ENCODE measurements around the gene XPO6. TPM values are rescaled to one million over a fixed set of nuclear protein-coding genes. Genes with fewer than 3 reads are reported as not detected.

Gene XPO6
- total RNA-seq, 1 experiment from 2014 or later, result 188 TPM

DNA sequence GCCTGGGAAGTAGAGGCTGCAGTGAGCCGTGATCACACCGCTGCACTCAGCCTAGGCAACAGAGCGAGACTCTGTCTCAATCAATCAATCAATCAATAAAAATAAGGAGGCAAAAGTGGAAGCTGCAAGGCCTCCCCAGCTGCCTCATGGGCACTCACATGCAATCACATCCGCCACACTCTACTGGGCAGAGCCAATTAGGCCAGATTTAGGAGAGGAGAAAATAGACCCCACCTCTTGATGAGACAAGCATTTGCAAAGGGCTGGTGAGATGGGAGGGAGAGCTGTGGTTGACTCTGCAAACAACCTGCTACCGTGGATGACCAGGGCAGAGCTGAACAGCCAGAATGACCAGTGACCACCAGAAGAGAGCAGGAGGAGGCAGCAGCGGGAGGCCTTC, 133.5 kb downstream of the XPO6 start:
- no peaks in the 10 kb centered on the region for H3K36me3 ChIP-seq (replicated peaks; ENCODE audit: control insufficient read depth, insufficient read depth, low read length)
- DNase-seq, result no peak
- no peak overlapping the region for H3K4me3 ChIP-seq (ENCODE audit: insufficient read depth, low read depth, low read length)
- no peaks in the 10 kb centered on the region for H3K27me3 ChIP-seq (ENCODE audit: control insufficient read depth, insufficient read depth, low read length)

DNA sequence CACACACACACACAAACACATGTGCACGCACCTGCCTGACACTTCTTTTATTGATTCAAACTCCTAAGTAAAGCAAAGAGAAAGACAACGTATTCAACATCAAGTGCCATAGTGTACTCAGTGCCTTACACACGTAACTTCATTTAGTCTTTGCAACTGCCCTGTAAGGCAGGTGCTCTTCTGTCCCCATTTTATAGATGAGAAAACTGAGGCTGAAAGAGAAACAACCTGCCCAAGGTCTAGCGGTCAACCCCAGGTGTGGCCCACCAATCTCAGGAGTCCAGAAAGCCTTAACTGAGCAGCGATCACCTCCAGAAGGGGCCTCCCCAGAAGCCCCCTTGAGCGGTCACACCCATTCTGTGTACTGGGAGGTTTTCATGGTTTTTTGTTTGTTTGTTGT, 137.9 kb downstream of the XPO6 start:
- DNase-seq, result no peak
- no peaks in the 10 kb centered on the region for H3K27me3 ChIP-seq (ENCODE audit: control insufficient read depth, insufficient read depth, low read length)
- H3K36me3 ChIP-seq (replicated peaks; ENCODE audit: control insufficient read depth, insufficient read depth, low read length), result no peaks in the 10 kb centered on the region
- no peak overlapping the region for H3K4me3 ChIP-seq (ENCODE audit: insufficient read depth, low read depth, low read length)

DNA sequence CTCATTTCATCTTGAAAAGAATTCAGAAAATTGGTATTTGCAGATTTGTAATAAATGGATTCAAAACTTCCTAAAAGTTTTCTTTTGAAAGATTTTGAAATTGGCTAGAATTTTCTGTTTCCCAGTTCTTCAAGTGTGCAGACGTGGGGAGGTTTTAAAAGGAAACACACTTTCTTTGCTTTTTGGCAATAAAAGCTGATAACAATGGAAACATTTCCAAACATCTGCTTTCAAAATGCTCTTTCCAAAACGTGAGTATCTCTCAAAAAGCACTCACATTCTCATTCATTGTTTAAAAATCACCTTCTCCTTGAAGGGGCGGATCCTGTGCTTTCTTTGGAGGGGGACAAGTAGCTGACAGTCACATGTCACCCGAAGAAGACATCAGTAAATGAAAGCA, 139.7 kb downstream of the XPO6 start:
- DNase-seq, result no peak
- Histone ChIP-seq H3K36me3 (replicated peaks; ENCODE audit: control insufficient read depth, insufficient read depth, low read length) (no peaks in the 10 kb centered on the region), H3K27me3 (ENCODE audit: control insufficient read depth, insufficient read depth, low read length) (no peaks in the 10 kb centered on the region)

DNA sequence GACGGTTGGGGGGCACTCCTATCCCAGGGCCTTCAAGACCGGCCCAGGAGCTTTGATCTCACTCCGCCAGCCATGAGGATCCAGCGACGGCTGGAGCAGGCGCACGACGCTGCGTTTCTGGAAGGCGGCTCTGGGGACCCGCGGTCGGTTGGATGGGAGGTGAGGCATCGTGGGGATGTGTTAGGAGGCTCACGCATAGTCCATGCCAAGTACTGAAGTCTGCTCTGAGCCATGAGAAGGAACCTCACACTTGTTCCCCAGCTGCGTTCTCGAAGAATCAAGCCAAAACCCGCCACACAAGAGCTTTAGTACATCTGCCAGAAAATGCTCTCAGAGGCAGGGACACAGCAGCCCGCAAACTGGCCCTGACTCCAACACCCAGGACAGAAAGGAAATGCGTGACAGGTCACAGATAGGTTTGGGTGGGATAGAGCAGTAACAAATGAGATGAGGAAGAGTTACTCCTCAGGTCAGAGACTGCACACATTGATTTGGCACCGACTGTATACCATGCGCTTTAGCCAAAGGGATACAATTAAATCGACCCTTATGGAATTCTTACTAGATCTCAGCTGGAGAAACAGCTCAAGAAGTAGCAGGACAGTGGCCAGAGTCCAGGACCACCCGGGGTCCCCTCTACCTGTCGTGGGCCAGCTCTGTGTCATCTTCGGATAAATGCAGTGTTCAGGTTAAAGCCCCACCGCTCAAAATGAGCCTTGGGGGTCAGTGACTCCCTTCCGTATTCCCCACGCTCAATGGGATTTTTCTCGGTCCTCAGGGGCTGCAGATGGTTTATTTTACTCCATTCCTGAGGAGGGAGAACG, 141.6 kb downstream of the XPO6 start:
- DNase-seq, result no peak

More for the DNA sequence above, 139.7 kb downstream of the XPO6 start:
- no peak overlapping the region for H3K4me3 ChIP-seq (ENCODE audit: insufficient read depth, low read depth, low read length)

DNA sequence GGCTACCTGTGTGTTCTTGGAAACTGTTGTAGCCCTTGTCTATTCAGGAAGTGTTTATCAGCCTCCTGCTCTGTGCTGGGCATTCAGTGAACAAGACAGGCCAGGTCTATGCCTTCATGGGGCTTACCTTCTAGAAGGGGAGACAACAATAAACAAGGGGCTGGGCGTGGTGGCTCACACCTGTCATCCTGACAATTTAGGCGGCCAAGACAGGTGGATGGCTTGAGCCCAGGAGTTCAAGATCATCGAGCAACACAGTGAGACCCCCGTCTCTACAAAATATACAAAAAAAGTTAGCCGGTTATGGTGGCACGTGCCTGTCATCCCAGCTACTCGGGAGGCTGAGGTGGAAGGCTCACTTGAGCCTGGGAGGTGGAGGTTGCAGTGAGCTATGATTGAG, 142.8 kb downstream of the XPO6 start:
- H3K4me3 ChIP-seq (ENCODE audit: insufficient read depth, low read depth, low read length), result no peak overlapping the region
- peaks cover 11% of the 10 kb centered on the region for H3K27me3 ChIP-seq (ENCODE audit: control insufficient read depth, insufficient read depth, low read length)
- no peaks in the 10 kb centered on the region for H3K36me3 ChIP-seq (replicated peaks; ENCODE audit: control insufficient read depth, insufficient read depth, low read length)
- no peak for DNase-seq

More for the DNA sequence above, 141.6 kb downstream of the XPO6 start:
- Histone ChIP-seq H3K4me3 (ENCODE audit: insufficient read depth, low read depth, low read length) (no peak overlapping the region), H3K27me3 (ENCODE audit: control insufficient read depth, insufficient read depth, low read length) (no peaks in the 10 kb centered on the region), H3K36me3 (replicated peaks; ENCODE audit: control insufficient read depth, insufficient read depth, low read length) (no peaks in the 10 kb centered on the region)

DNA sequence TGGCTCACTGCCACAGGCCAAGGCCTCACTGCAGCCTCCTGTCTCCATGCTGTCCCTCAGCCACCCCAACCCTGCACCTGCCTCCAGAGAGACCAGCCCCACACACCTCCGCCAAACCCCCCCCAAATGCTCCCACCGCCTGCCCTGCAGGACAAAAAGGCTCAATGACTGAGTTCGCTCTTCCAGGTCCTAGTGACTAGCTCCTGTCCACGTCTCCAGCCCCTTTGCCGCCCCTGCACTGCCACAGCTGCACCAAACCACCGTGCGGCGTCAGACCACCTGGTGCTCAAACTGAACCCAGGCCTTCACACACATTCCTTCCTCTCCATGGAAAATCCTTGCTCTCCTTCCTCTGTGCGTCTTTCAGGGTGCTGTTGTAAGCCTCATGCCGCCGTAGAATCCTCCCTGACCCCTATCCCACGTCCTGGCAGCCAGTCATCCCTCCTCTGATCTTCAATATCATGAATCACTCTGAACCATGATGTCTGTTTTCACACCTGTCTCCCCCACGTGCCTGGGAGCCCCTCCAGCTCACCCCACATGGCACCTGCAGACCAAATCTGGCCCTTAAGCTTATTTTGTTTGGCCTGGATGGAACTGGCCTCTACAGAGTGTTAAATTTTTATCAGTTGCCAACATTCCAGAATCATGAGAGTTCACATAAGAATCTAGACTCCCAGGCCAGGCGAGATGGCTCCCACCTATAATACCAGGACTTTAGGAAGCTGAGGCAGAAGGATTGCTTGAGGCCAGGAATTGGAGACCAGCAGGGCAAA, 144.0 kb downstream of the XPO6 start:
- H3K36me3 ChIP-seq (replicated peaks; ENCODE audit: control insufficient read depth, insufficient read depth, low read length), result no peaks in the 10 kb centered on the region
- H3K4me3 ChIP-seq (ENCODE audit: insufficient read depth, low read depth, low read length), result no peak overlapping the region
- H3K27me3 ChIP-seq (ENCODE audit: control insufficient read depth, insufficient read depth, low read length), result peaks cover 21% of the 10 kb centered on the region
- DNase-seq, result no peak

DNA sequence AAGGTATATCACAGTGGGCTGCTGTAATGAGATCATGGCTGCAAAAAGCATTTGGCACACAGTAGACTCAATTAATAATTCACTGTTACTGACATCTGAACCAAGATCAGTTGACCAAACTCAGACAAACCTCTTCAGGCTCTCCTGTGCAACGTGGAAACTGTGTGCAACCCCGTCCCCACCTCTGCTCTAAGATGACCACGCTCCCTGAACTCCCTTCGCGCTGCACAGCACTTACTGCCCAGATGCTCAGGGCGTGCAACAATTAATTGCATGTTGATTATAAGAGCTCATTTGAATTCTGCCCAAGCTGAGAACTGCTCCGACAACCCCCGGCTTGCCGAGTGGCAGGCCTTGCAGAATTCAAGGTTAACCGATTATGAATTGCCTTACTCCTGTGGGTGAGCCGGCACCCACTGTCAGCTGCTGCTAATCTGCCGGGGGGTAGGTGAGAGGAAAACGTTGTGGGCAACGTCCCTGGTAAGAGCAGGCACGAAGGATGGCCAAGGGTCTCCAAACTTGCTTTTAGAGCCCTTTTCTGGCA, 147.0 kb downstream of the XPO6 start:
- Histone ChIP-seq H3K27me3 (ENCODE audit: control insufficient read depth, insufficient read depth, low read length) (peaks cover 43% of the 10 kb centered on the region), H3K4me3 (ENCODE audit: insufficient read depth, low read depth, low read length) (no peak overlapping the region), H3K36me3 (replicated peaks; ENCODE audit: control insufficient read depth, insufficient read depth, low read length) (no peaks in the 10 kb centered on the region)
- no peak for DNase-seq

DNA sequence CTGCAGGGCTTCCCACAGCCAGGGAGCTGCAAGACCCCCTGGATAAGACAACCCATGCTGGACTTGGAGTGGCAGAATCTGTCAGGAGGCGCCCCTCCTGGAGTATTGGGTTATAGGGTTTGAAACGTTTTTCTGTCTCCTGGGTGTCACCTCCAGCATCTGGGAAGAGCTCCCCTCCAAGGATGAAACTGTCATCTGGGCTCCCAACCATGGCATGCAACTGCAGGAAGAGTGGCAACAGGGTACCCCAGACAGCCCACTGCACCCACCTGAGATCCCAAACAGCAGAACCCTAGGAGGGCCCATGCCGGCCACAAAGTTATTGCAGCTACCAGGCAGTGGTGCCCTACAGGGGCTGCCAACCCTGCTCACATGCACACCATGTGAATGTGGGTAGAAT, 147.6 kb downstream of the XPO6 start:
- DNase-seq, result no peak
- no peaks in the 10 kb centered on the region for H3K36me3 ChIP-seq (replicated peaks; ENCODE audit: control insufficient read depth, insufficient read depth, low read length)
- H3K27me3 ChIP-seq (ENCODE audit: control insufficient read depth, insufficient read depth, low read length), result peaks cover 43% of the 10 kb centered on the region
- no peak overlapping the region for H3K4me3 ChIP-seq (ENCODE audit: insufficient read depth, low read depth, low read length)

DNA sequence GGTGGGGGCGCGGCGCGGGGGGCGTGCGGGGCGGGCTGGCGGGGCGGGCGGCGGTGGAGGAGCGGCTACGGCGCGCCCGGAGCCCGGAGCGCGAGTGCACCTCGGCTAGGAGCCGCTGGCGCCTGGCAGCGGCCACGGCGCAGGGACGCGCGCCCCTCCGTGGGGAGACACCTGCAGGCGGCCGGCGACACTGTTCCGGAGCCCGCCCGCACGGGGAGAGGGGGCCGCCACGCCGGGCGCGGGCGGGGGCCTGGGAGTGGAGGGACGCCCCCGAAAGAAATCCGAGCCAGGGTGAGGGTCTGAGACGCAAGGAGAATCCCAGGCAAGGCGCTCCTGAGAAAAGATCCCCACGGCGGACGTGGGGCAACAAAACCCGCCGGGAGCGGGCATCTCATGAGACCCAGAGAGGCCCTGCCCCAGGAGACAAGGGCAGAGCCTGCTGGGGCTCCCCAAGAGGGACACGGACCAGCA, 148.1 kb downstream of the XPO6 start, which contains the start of gene GSG1L:
Gene GSG1L (minus strand): TSS at position 124 of the 471 bp plus-strand sequence. CDS start 290 bp downstream, outside the sequence.
- Histone ChIP-seq H3K27me3 (ENCODE audit: control insufficient read depth, insufficient read depth, low read length) (peaks cover 47% of the 10 kb centered on the region), H3K36me3 (replicated peaks; ENCODE audit: control insufficient read depth, insufficient read depth, low read length) (no peaks in the 10 kb centered on the region), H3K4me3 (ENCODE audit: insufficient read depth, low read depth, low read length) (peak within 1 kb of the TSS; percentile 52)
- peak; percentile 81 for DNase-seq

DNA sequence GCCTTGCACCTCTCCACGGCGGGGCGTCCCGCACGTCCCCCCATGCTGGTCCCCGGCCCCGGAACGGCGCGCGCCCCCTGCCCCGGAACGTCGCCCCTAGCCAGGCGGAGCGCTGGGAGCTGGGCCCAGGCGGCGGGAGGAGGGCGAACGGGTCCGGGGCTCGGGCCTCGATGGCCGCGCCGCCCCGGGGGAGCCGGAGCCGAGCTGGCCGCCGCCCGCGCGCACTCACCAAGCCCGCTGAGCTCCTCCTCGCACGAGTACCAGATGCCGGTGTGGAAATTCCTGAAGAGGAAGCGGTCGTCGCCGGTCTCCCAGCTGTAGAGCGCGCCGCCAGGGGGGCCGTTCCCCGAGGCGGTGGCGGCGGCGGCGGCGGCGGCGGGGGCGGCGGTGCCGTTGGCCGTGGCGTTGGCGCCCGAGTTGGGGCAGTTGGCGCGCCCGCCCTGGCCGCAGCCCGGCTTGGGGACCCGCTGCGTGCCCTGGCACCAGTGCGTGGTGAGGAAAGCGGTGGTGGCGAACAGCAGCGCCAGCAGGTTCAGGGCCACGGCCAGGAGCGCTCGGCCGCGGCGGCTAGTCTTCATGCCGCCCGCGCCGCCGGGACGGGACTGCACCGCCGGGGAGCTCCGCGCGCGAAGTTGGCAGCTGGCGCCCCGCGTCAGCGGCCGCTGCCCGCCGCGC, 148.8 kb downstream of the XPO6 start:
- peak overlapping the region; percentile 52 for H3K4me3 ChIP-seq (ENCODE audit: insufficient read depth, low read depth, low read length)
- H3K36me3 ChIP-seq (replicated peaks; ENCODE audit: control insufficient read depth, insufficient read depth, low read length), result no peaks in the 10 kb centered on the region
- DNase-seq, result peak; percentile 84
- peaks cover 47% of the 10 kb centered on the region for H3K27me3 ChIP-seq (ENCODE audit: control insufficient read depth, insufficient read depth, low read length)

DNA sequence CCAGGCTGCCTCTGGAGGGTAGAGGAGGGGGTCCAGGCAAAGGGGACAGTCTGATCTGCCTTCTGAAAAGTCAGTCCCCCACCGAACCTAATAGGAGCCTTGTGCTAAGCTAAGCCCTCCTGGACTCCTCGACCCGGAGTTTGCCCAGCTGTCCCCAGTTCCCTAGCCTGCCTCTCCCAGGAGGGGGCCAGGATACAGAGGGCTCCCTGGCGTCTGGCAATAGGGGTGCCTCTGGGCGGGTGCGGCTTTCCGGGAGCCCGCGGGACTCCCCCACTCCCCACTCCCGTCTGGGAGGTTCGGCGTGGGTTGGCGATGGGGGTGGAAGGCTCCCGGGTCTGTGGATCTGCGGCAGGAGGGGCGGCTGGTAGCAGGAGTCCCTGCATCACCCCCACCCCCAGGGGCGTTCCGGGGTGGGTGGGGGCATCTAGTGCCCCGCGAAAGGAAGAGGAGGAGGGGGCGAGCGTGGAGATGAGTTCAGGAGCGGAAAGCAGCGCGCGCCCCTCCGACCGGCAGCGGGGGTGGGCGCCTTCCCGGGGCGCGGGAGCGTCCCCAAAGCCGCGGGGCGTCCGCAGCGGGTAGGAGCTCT, 149.4 kb downstream of the XPO6 start:
- H3K27me3 ChIP-seq (ENCODE audit: control insufficient read depth, insufficient read depth, low read length), result peaks cover 47% of the 10 kb centered on the region
- peak overlapping the region; percentile 52 for H3K4me3 ChIP-seq (ENCODE audit: insufficient read depth, low read depth, low read length)
- peak; percentile 76 for DNase-seq
- H3K36me3 ChIP-seq (replicated peaks; ENCODE audit: control insufficient read depth, insufficient read depth, low read length), result no peaks in the 10 kb centered on the region

DNA sequence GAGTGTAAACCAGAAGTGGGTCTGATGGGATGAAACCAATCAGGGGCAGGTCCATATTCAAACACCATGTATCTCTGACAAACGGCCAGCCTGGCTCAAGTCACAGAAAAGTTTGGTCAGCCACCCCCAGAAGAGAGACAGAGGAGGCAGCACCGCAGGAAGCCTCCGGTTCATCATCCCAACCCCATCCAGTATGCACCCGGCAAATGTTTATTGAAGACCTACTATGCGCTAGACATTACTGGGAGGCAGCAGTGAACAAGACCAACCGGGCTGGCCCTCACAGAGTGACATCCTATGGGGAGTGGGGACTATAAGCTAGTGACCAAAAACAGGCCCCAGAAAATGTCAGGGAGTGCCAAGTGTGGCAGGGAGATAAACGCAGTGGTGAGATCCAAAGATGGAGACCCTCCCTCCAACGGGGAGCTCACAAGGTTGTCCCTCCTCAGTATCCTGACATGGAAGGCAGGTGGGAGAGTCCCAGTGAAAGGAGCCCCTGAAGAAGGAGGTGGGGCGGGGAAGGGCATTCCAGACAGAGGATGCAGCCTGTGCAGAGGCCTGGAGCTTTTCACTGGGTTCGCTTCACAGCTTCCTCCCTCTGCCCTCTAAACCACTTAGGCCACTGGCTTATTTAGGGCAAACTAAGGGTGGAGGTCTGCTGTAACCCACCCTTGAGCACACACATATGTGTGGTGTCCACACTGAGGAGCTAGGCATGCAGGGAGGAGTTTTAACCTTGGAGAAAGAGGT, 150.2 kb downstream of the XPO6 start:
- Histone ChIP-seq H3K4me3 (ENCODE audit: insufficient read depth, low read depth, low read length) (no peak overlapping the region), H3K36me3 (replicated peaks; ENCODE audit: control insufficient read depth, insufficient read depth, low read length) (no peaks in the 10 kb centered on the region), H3K27me3 (ENCODE audit: control insufficient read depth, insufficient read depth, low read length) (peaks cover 47% of the 10 kb centered on the region)
- DNase-seq, result no peak

DNA sequence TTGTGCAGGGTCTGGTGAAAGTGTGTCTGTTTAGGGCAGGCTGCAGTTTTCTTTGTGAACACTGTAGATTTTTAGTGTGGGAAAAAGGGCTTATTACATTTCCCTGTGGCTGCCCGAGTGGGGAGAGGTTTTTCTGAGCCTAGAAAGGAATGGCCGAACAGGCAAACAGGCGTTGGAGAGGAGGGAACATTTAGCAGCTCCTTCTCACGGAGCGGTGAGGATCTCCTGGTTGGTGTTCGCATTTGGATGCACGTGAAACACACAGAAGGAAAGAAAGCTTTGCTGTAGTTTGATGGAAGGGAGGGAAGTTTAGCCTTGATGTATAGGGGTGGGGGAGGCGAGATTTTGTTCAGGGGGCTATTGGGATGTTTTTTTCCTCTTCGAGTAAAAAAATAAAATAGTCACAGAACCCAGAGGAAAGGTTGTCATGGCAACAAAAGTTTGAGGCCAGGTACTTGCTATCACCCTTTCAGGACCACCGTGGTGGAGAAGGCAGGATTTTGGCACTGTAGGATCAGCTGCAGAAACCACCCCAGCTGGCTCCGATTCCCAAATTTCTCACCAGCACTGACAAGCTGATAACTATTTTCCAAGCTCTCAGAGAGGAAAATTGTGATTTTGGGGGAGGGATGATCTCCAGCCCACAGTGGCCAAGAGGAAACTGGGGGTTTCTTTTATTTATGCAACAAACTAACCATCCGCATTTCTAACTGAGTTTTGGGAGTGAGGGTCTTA, 151.8 kb downstream of the XPO6 start:
- no peak for DNase-seq
- peaks cover 46% of the 10 kb centered on the region for H3K27me3 ChIP-seq (ENCODE audit: control insufficient read depth, insufficient read depth, low read length)
- H3K4me3 ChIP-seq (ENCODE audit: insufficient read depth, low read depth, low read length), result no peak overlapping the region
- no peaks in the 10 kb centered on the region for H3K36me3 ChIP-seq (replicated peaks; ENCODE audit: control insufficient read depth, insufficient read depth, low read length)
